Brain microvascular endothelial cell (primary cell): ENCODE measurements around the gene IL17B.

Source experiments
- DNase-seq: peaks from one replicate; pipeline ENCODE4 v3.0.0-alpha.2; 2020
- H3K27ac ChIP-seq: fragments of 250-450 bp; sonication (Bioruptor Pico); 2 replicates; pipeline ENCODE4 v1.5.1; 2020; ENCODE audit warnings: mild to moderate bottlenecking, moderate library complexity
- H3K27me3 ChIP-seq: fragments of 250-450 bp; sonication (Bioruptor Pico); replicated peaks from 2 replicates; pipeline ENCODE4 v1.5.1; 2020; ENCODE audit warnings: mild to moderate bottlenecking
- H3K36me3 ChIP-seq: fragments of 250-450 bp; sonication (Bioruptor Pico); replicated peaks from 2 replicates; pipeline ENCODE4 v1.5.1; 2020; ENCODE audit warnings: mild to moderate bottlenecking
- H3K4me3 ChIP-seq: 2 replicates; pipeline ENCODE4 v1.5.1; 2011; ENCODE audit warnings: low read depth, mild to moderate bottlenecking, control low read depth, low read length, moderate library complexity
- CTCF ChIP-seq: IDR thresholded peaks from 2 replicates; pipeline ENCODE4 v1.5.1; 2011; ENCODE audit warnings: low read depth, mild to moderate bottlenecking, moderate library complexity, low read length, control low read depth, inconsistent platforms; ENCODE audit errors: missing control alignments
- in situ Hi-C: cut with HindIII; loops from 2 replicates; pipeline ENCODE4 v1.10.0; 2017; ENCODE audit warnings: low sequenced_read_pairs, low pct_ligation_motif_present

Gene IL17B

GRCh38 chr5:149383399-149383798 lies 4.3 kb upstream of the IL17B start:
- no peak for TF ChIP-seq CTCF
- in situ Hi-C loops, result no loop called here
- Histone ChIP-seq H3K36me3 (no peaks in the 10 kb centered on the region), H3K27ac (no peak overlapping the region), H3K4me3 (no peak overlapping the region), H3K27me3 (no peaks in the 10 kb centered on the region)
- no peak for DNase-seq

GRCh38 chr5:149382517-149383220 lies 3.6 kb upstream of the IL17B start:
- in situ Hi-C loops, result no loop called here
- Histone ChIP-seq H3K27ac (no peak overlapping the region), H3K27me3 (no peaks in the 10 kb centered on the region), H3K36me3 (no peaks in the 10 kb centered on the region), H3K4me3 (no peak overlapping the region)
- no peak for TF ChIP-seq CTCF
- DNase-seq, result no peak

- Histone ChIP-seq H3K27ac (no peak overlapping the region), H3K4me3 (no peak overlapping the region), H3K27me3 (no peaks in the 10 kb centered on the region), H3K36me3 (no peaks in the 10 kb centered on the region)
- peak; percentile 96 for TF ChIP-seq CTCF
- DNase-seq, result peak; percentile 66
- in situ Hi-C loops, result no loop called here
Observed at GRCh38 chr5:149381986-149382338, 2.9 kb upstream of the IL17B start.

- H3K36me3 ChIP-seq, result no peaks in the 10 kb centered on the region
- in situ Hi-C loops, result no loop called here
- H3K27me3 ChIP-seq, result no peaks in the 10 kb centered on the region
- no peak overlapping the region for H3K27ac ChIP-seq
- no peak for DNase-seq
- no peak overlapping the region for H3K4me3 ChIP-seq
- TF ChIP-seq CTCF, result no peak
Observed at GRCh38 chr5:149381261-149381985, 2.3 kb upstream of the IL17B start.

GRCh38 chr5:149380466-149381121 lies 1.5 kb upstream of the IL17B start:
- no peak for DNase-seq
- Histone ChIP-seq H3K27me3 (no peaks in the 10 kb centered on the region), H3K4me3 (no peak overlapping the region), H3K27ac (no peak overlapping the region), H3K36me3 (no peaks in the 10 kb centered on the region)
- no peak for TF ChIP-seq CTCF
- in situ Hi-C loops, result no loop called here
